Gastrocnemius medialis (tissue), 4 donors: ENCODE measurements around the gene JDP2. TPM values are rescaled to one million over a fixed set of nuclear protein-coding genes. Genes with fewer than 3 reads are reported as not detected.

ENCODE experiments used
- ATAC-seq, 2 donors: fragments of 150-250 bp; one replicate each; pipeline ENCODE4 v1.9.1; 2016
- DNase-seq, 2 donors: peaks; one replicate each; pipeline ENCODE4 v3.0.0-alpha.2; 2019
- H3K27ac ChIP-seq, 4 donors: fragments of 200-600 bp; sonication (generic); 1 replicate in 1 of 4; 2 replicates in 3 of 4; pipeline ENCODE4 v1.5.1; 2016 to 2018; ENCODE audit warnings: mild to moderate bottlenecking in 2 of 4, moderate library complexity in 1 of 4
- H3K27me3 ChIP-seq, 3 donors: fragments of 200-600 bp; sonication (generic) in 2 of 3; 1 replicate in 1 of 3; 2 replicates in 2 of 3; pipeline versions ENCODE4 v1.5.1 to v1.6.0; 2016 to 2019; ENCODE audit warnings: mild to moderate bottlenecking in 1 of 3, moderate library complexity in 1 of 3
- H3K36me3 ChIP-seq, 2 donors: fragments of 200-600 bp; sonication (generic) in 1 of 2; one replicate each; pipeline ENCODE4 v1.5.1; 2017 to 2018
- H3K4me1 ChIP-seq, 2 donors: fragments of 200-600 bp; sonication (generic) in 1 of 2; one replicate each; pipeline ENCODE4 v1.5.1; 2016 to 2017; ENCODE audit warnings: mild to moderate bottlenecking in 2 of 2
- H3K4me3 ChIP-seq, 4 donors: fragments of 200-600 bp; sonication (generic) in 3 of 4; 1 replicate in 1 of 4; 2 replicates in 3 of 4; pipeline ENCODE4 v1.5.1; 2016 to 2019; ENCODE audit warnings: mild to moderate bottlenecking in 2 of 4
- H3K9me3 ChIP-seq, 3 donors: fragments of 200-600 bp; sonication (generic) in 2 of 3; 1 replicate in 1 of 3; 2 replicates in 2 of 3; pipeline ENCODE4 v1.5.1; 2016 to 2019
- POLR2A ChIP-seq, 2 donors: fragments of 450-650 bp; IDR thresholded peaks; one replicate each; pipeline ENCODE4 v1.6.1; 2017; ENCODE audit warnings: antibody characterized with exemption in 2 of 2, mild to moderate bottlenecking in 2 of 2, moderate library complexity in 2 of 2
- in situ Hi-C, 4 donors: fragments of 200-750 bp; cut with MboI; loops; one replicate each; pipeline versions ENCODE4 v1.15.0 to v1.8.0; 2017; ENCODE audit warnings: low sequenced_read_pairs in 4 of 4
- intact Hi-C: fragments of 100-400 bp; cut with DNase I; formaldehyde crosslinking; loops from one replicate; pipeline ENCODE4 v1.15.1; 2023; ENCODE audit warnings: low total_unique reads
- total RNA-seq, 4 donors: library from RNA; depleted of rRNA; stranded (reverse); fragments of >200 nt; gene quantifications; one replicate each; pipeline versions ENCODE4 v1.1.0 to v1.2.3, GENCODE V29; 2016
- TF ChIP-seq, protein P1 (sequence below), 5 experiments: fragments of 450-650 bp in 3 of 5; fragments of 200-600 bp in 2 of 5; sonication (generic) in 2 of 5; IDR thresholded peaks in 4 of 5; conservative IDR thresholded peaks in 1 of 5; 1 replicate in 4 of 5; 2 replicates in 1 of 5; pipeline ENCODE4 v1.5.1; 2016 to 2019; ENCODE audit warnings: antibody characterized with exemption in 5 of 5, mild to moderate bottlenecking in 3 of 5, moderate library complexity in 3 of 5

Gene JDP2
- total RNA-seq, 4 donors from 2014 or later: 17.3 to 80.2 (median 31.7) TPM

DNA sequence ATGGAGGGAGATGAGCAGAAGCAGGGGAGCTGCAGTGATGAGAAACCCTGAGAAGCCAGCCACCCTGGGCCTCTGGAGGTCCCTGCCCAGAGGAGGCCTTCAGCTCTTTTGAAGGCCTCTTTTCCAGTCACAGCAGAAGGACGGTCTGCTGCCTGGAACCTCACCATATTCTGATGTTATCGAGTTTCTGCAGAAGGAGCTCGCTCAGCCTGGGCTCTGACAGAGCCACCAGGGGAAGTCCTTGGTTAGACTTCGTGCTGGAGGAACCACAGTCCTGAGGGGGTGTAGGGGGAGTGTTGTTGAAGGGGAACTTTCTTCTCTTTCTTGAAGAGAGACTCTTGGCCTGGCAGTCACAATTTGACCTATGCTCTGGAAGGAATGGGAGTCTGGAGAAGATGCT, 69.4 kb downstream of the JDP2 start:
- in situ Hi-C loops (loop anchor here in 2 of 4 donors (10.0 to 25.0 kb wide), 2 partner anchors 360 to 372 kb away; partner anchors contain the start of gene NEK9 (in 2 of the 2)), intact Hi-C loops (no loop called here)
- TF ChIP-seq, protein P1, sequence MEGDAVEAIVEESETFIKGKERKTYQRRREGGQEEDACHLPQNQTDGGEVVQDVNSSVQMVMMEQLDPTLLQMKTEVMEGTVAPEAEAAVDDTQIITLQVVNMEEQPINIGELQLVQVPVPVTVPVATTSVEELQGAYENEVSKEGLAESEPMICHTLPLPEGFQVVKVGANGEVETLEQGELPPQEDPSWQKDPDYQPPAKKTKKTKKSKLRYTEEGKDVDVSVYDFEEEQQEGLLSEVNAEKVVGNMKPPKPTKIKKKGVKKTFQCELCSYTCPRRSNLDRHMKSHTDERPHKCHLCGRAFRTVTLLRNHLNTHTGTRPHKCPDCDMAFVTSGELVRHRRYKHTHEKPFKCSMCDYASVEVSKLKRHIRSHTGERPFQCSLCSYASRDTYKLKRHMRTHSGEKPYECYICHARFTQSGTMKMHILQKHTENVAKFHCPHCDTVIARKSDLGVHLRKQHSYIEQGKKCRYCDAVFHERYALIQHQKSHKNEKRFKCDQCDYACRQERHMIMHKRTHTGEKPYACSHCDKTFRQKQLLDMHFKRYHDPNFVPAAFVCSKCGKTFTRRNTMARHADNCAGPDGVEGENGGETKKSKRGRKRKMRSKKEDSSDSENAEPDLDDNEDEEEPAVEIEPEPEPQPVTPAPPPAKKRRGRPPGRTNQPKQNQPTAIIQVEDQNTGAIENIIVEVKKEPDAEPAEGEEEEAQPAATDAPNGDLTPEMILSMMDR (IDR thresholded peaks at IDR 0.05 in 4 of 5, conservative IDR thresholded peaks at IDR 0.05 in 1 of 5): no peak
- no peak for TF ChIP-seq POLR2A (IDR thresholded peaks at IDR 0.05)
- no peak overlapping the region for H3K27ac ChIP-seq
- H3K9me3 ChIP-seq: no peaks in the 10 kb centered on the region
- no peak overlapping the region for H3K4me3 ChIP-seq
- H3K4me1 ChIP-seq: peaks cover 0 to 3% of the 10 kb centered on the region in 2 donors
- no peaks in the 10 kb centered on the region for H3K27me3 ChIP-seq
- ATAC-seq: no peak
- no peak for DNase-seq
- no peaks in the 10 kb centered on the region for H3K36me3 ChIP-seq

DNA sequence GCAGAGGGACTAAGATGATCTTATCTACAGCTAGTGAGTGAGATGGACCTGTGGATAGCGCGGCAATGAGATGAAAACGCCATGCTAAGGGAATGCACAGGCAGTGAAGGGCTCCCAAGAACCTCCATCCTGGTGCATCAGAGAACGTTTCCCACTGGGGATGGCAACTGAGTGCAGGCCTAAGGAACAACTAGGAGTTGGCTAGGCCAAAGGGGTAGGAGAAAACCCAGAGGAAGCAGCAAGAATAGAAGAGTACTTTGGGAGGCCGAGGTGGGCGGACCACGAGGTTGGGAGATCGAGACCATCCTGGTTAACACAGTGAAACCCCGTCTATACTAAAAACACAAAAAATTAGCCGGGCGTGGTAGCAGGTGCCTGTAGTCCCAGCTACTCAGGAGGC, 69.9 kb downstream of the JDP2 start:
- DNase-seq: no peak
- no peaks in the 10 kb centered on the region for H3K36me3 ChIP-seq
- TF ChIP-seq, protein P1 (IDR thresholded peaks at IDR 0.05 in 4 of 5, conservative IDR thresholded peaks at IDR 0.05 in 1 of 5): no peak
- no peak for TF ChIP-seq POLR2A (IDR thresholded peaks at IDR 0.05)
- no peak for ATAC-seq
- peaks cover 0 to 2% of the 10 kb centered on the region in 2 donors for H3K4me1 ChIP-seq
- H3K4me3 ChIP-seq: no peak overlapping the region
- in situ Hi-C loops (loop anchor here in 2 of 4 donors (10.0 to 25.0 kb wide), 2 partner anchors 360 to 373 kb away; partner anchors contain the start of gene NEK9 (in 2 of the 2)), intact Hi-C loops (no loop called here)
- no peaks in the 10 kb centered on the region for H3K9me3 ChIP-seq
- H3K27ac ChIP-seq: no peak overlapping the region
- no peaks in the 10 kb centered on the region for H3K27me3 ChIP-seq

DNA sequence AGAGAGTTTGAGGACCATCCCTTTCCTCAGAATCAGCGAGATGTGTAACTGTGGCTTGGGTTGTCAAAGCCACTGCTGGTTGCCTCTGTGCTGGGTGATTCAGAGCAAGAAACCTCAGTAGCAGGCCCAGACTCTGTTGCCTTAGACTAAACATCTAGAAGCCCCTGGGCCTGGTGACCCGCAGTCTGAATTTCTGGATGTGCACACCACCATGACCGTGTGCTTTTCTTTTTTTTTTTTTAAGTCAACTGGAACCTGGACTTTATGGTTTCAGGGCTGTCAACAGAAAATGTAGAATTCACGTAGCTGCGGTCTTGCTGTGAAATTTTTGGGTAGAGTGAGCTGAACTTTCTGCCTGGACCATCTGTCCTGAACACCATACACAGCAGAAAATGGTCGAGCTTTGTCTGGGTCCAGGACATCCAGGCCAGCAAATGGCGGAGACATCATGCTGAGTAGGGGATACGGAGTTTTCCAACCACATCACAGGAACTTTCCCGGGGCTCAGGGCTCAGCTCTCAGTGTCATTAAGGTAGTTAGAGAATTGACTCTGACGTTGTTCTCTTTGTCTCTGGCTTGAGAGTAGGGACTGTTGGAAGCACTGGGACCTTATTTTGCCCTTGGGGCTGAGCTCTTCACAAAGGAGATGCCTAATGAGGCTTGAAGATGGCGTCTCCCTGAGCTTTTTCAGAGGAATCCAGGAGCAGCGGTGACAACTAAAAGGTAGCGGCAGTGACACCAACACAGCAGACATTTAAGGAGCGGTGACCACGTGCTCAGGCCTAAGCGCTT, 71.5 kb downstream of the JDP2 start:
- no peak for DNase-seq
- H3K27me3 ChIP-seq: no peaks in the 10 kb centered on the region
- no peak overlapping the region for H3K27ac ChIP-seq
- no peaks in the 10 kb centered on the region for H3K4me1 ChIP-seq
- intact Hi-C loops: no loop called here
- no peak for TF ChIP-seq POLR2A (IDR thresholded peaks at IDR 0.05)
- TF ChIP-seq, protein P1 (IDR thresholded peaks at IDR 0.05 in 4 of 5, conservative IDR thresholded peaks at IDR 0.05 in 1 of 5): no peak
- ATAC-seq: no peak
- no peak overlapping the region for H3K4me3 ChIP-seq
- in situ Hi-C loops: loop anchor here in 2 of 4 donors (10.0 to 25.0 kb wide), 2 partner anchors 362 to 374 kb away; partner anchors contain the start of gene NEK9 (in 2 of the 2)
- H3K36me3 ChIP-seq: no peaks in the 10 kb centered on the region
- H3K9me3 ChIP-seq: no peaks in the 10 kb centered on the region

DNA sequence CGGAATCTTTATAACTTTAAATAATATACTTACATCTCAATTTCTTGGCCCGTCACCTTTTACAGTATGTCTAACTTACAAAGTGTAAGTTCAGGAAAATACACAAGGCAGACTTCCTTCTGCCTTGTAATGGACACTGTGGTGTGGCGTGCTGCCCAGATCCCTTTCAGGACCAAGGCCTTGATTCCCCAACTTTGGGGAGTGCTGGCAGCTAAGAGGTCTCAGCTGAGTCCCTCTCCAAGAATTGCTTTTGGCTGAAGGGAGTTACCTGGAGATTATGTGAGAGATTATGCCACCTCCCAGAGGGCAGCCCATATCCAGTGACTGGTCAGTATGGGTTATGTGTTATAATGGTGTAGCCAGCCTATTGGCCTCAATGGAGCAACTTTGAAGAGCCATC, 73.3 kb downstream of the JDP2 start:
- intact Hi-C loops: no loop called here
- DNase-seq: no peak
- in situ Hi-C loops: no loop called here
- H3K27ac ChIP-seq: no peak overlapping the region
- no peaks in the 10 kb centered on the region for H3K36me3 ChIP-seq
- H3K27me3 ChIP-seq: no peaks in the 10 kb centered on the region
- no peak for ATAC-seq
- H3K9me3 ChIP-seq: no peaks in the 10 kb centered on the region
- H3K4me1 ChIP-seq: no peaks in the 10 kb centered on the region
- TF ChIP-seq, protein P1 (IDR thresholded peaks at IDR 0.05 in 4 of 5, conservative IDR thresholded peaks at IDR 0.05 in 1 of 5): no peak
- TF ChIP-seq POLR2A (IDR thresholded peaks at IDR 0.05): no peak
- no peak overlapping the region for H3K4me3 ChIP-seq
